HEK293 (cell line): Measurements from ENCODE around the gene PTPRG.

Experiments used
- CTCF ChIA-PET: fragments of 350-600 bp; formaldehyde crosslinking; extraction: SDS; loops from one replicate; lab custom pipeline; 2021; ENCODE audit warnings: antibody characterized with exemption; lab: Yijun Ruan, JAX
- POLR2A ChIA-PET: fragments of 300-600 bp; formaldehyde crosslinking; extraction: SDS; loops from one replicate; lab custom pipeline; 2020; ENCODE audit warnings: antibody characterized with exemption, inconsistent platforms; lab: Yijun Ruan, JAX
- H3K27ac ChIP-seq: fragments of 200-500 bp; sonication (Bioruptor generic); 2 replicates; pipeline ENCODE4 v1.5.1; 2014; ENCODE audit warnings: low read depth, low read length, control low read depth, inconsistent platforms; ENCODE audit errors: extremely low read depth
- H3K36me3 ChIP-seq, 2 experiments: fragments of 200-500 bp in 1 of 2; sonication (Bioruptor generic) in 1 of 2; 1 replicate in 1 of 2; 2 replicates in 1 of 2; pipeline ENCODE4 v1.5.1; 2014 to 2017; ENCODE audit warnings: inconsistent platforms in 2 of 2, low read length in 2 of 2; ENCODE audit not compliant: control insufficient read depth in 2 of 2, insufficient read depth in 1 of 2
- H3K4me1 ChIP-seq: fragments of 200-500 bp; sonication (Bioruptor generic); 2 replicates; pipeline ENCODE4 v1.5.1; 2014; ENCODE audit warnings: mild to moderate bottlenecking, low read length, inconsistent platforms; ENCODE audit not compliant: control insufficient read depth, insufficient read depth
- H3K4me3 ChIP-seq: 2 replicates; pipeline ENCODE4 v1.5.1; 2011; ENCODE audit warnings: low read depth, mild to moderate bottlenecking, control low read depth, low read length, moderate library complexity
- H3K9me3 ChIP-seq: fragments of 200-500 bp; sonication (Bioruptor generic); 2 replicates; pipeline ENCODE4 v1.5.1; 2014; ENCODE audit warnings: low read depth, low read length, inconsistent platforms; ENCODE audit not compliant: control insufficient read depth, insufficient read depth
- EGR2 ChIP-seq: fragments of 450-650 bp; formaldehyde crosslinking; IDR thresholded peaks from 2 replicates; pipeline ENCODE4 v1.5.1; 2016; ENCODE audit warnings: low read depth, missing biosample characterization, missing genetic modification characterization
- GLIS2 ChIP-seq: fragments of 450-650 bp; formaldehyde crosslinking; IDR thresholded peaks from 2 replicates; pipeline ENCODE4 v1.5.1; 2016; ENCODE audit warnings: missing biosample characterization, missing genetic modification characterization
- HOXA7 ChIP-seq: sonication (generic); formaldehyde crosslinking; IDR thresholded peaks from 2 replicates; pipeline ENCODE4 v1.8.1; 2022; ENCODE audit warnings: missing genetic modification reagents, borderline replicate concordance
- ZNF140 ChIP-seq: fragments of 450-650 bp; formaldehyde crosslinking; IDR thresholded peaks from 2 replicates; pipeline ENCODE4 v1.5.1; 2016; ENCODE audit warnings: missing biosample characterization, missing genetic modification characterization
- ZNF155 ChIP-seq: fragments of 450-650 bp; formaldehyde crosslinking; IDR thresholded peaks from 2 replicates; pipeline ENCODE4 v1.5.1; 2016; ENCODE audit warnings: missing biosample characterization, missing genetic modification characterization
- ZNF174 ChIP-seq: fragments of 450-650 bp; formaldehyde crosslinking; IDR thresholded peaks from 2 replicates; pipeline ENCODE4 v1.5.0; 2017; ENCODE audit warnings: missing biosample characterization, mild to moderate bottlenecking, missing genetic modification characterization
- ZNF248 ChIP-seq: fragments of 450-650 bp; formaldehyde crosslinking; IDR thresholded peaks from 2 replicates; pipeline ENCODE4 v1.5.1; 2017; ENCODE audit warnings: missing biosample characterization, missing genetic modification characterization
- ZNF324 ChIP-seq: fragments of 450-650 bp; formaldehyde crosslinking; IDR thresholded peaks from 2 replicates; pipeline ENCODE4 v1.5.1; 2016; ENCODE audit warnings: missing biosample characterization, missing genetic modification characterization
- ZNF341 ChIP-seq: fragments of 450-650 bp; formaldehyde crosslinking; IDR thresholded peaks from 2 replicates; pipeline ENCODE4; 2016; ENCODE audit warnings: low read depth, missing biosample characterization, missing genetic modification characterization
- ZNF394 ChIP-seq: fragments of 450-650 bp; formaldehyde crosslinking; IDR thresholded peaks from 2 replicates; pipeline ENCODE4 v1.5.1; 2016; ENCODE audit warnings: missing biosample characterization, missing genetic modification characterization, mild to moderate bottlenecking, moderate library complexity, borderline replicate concordance
- ZNF843 ChIP-seq: fragments of 450-650 bp; formaldehyde crosslinking; IDR thresholded peaks from 2 replicates; pipeline ENCODE4 v1.5.1; 2016; ENCODE audit warnings: missing biosample characterization, missing genetic modification characterization
- TF ChIP-seq, protein P1 (sequence below): fragments of 450-650 bp; formaldehyde crosslinking; IDR thresholded peaks from 2 replicates; pipeline ENCODE4 v1.5.1; 2017; ENCODE audit warnings: missing biosample characterization, missing genetic modification characterization
- TF ChIP-seq, protein P2 (sequence below): fragments of 450-650 bp; formaldehyde crosslinking; IDR thresholded peaks from 2 replicates; pipeline ENCODE4 v1.5.1; 2017; ENCODE audit warnings: missing biosample characterization, missing genetic modification characterization
- TF ChIP-seq, protein P3 (sequence below): fragments of 450-650 bp; formaldehyde crosslinking; IDR thresholded peaks from 2 replicates; pipeline ENCODE4 v1.5.1; 2016; ENCODE audit warnings: missing biosample characterization, missing genetic modification characterization
- TF ChIP-seq, protein P4 (sequence below): fragments of 450-650 bp; formaldehyde crosslinking; IDR thresholded peaks from 2 replicates; pipeline ENCODE4 v1.5.1; 2016; ENCODE audit warnings: missing biosample characterization, missing genetic modification characterization
- TF ChIP-seq, protein P5 (sequence below): fragments of 450-650 bp; IDR thresholded peaks from 2 replicates; pipeline ENCODE4 v1.5.1; 2018; ENCODE audit warnings: missing biosample characterization, mild to moderate bottlenecking, missing genetic modification characterization
- TF ChIP-seq, protein P6 (sequence below): fragments of 450-650 bp; formaldehyde crosslinking; conservative IDR thresholded peaks from 2 replicates; pipeline ENCODE4 v1.5.1; 2016; ENCODE audit warnings: low read depth, missing biosample characterization, missing genetic modification characterization

Gene PTPRG

DNA sequence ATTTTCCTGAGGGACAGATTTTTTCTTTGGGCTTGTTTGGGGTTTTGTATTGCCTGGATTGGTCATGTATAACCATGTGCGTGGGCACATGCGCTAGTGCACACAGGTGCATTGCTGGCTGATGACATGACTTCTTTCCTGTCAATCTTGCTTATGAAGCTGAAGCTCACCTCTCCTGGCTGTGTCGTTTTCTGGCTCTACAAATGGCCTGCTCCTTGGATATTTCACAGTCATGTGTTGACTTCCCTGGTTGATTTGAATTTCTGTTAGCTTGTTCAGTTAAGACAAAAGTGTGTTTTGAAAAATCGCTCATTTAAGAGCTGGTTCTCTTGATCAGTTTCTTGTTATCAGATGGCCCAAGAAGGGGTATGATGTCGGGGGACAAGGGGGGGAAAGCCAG lies 11.5 kb downstream of the PTPRG start:
- POLR2A ChIA-PET, result interaction anchor here (0.8 kb wide), 1 partner anchor 10 kb away, joined by 3 read pairs; no protein-coding TSS in a partner anchor
- Histone ChIP-seq H3K9me3 (no peaks in the 10 kb centered on the region), H3K27ac (no peak overlapping the region), H3K4me1 (0 out of 2 replicates have a peak, but pooled peaks cover 6% of the 10 kb centered on the region), H3K36me3 (no peaks in the 10 kb centered on the region), H3K4me3 (no peak overlapping the region)
- TF ChIP-seq ZNF324 (tag by site-specific recombination) (no peak), ZNF155 (tag by site-specific recombination) (no peak), ZNF843 (tag by site-specific recombination) (no peak)
- TF ChIP-seq, protein P1, sequence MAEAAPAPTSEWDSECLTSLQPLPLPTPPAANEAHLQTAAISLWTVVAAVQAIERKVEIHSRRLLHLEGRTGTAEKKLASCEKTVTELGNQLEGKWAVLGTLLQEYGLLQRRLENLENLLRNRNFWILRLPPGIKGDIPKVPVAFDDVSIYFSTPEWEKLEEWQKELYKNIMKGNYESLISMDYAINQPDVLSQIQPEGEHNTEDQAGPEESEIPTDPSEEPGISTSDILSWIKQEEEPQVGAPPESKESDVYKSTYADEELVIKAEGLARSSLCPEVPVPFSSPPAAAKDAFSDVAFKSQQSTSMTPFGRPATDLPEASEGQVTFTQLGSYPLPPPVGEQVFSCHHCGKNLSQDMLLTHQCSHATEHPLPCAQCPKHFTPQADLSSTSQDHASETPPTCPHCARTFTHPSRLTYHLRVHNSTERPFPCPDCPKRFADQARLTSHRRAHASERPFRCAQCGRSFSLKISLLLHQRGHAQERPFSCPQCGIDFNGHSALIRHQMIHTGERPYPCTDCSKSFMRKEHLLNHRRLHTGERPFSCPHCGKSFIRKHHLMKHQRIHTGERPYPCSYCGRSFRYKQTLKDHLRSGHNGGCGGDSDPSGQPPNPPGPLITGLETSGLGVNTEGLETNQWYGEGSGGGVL (tag by site-specific recombination), result no peak
- TF ChIP-seq, protein P2, sequence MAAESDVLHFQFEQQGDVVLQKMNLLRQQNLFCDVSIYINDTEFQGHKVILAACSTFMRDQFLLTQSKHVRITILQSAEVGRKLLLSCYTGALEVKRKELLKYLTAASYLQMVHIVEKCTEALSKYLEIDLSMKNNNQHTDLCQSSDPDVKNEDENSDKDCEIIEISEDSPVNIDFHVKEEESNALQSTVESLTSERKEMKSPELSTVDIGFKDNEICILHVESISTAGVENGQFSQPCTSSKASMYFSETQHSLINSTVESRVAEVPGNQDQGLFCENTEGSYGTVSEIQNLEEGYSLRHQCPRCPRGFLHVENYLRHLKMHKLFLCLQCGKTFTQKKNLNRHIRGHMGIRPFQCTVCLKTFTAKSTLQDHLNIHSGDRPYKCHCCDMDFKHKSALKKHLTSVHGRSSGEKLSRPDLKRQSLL (tag by site-specific recombination), result no peak
- TF ChIP-seq, protein P3, sequence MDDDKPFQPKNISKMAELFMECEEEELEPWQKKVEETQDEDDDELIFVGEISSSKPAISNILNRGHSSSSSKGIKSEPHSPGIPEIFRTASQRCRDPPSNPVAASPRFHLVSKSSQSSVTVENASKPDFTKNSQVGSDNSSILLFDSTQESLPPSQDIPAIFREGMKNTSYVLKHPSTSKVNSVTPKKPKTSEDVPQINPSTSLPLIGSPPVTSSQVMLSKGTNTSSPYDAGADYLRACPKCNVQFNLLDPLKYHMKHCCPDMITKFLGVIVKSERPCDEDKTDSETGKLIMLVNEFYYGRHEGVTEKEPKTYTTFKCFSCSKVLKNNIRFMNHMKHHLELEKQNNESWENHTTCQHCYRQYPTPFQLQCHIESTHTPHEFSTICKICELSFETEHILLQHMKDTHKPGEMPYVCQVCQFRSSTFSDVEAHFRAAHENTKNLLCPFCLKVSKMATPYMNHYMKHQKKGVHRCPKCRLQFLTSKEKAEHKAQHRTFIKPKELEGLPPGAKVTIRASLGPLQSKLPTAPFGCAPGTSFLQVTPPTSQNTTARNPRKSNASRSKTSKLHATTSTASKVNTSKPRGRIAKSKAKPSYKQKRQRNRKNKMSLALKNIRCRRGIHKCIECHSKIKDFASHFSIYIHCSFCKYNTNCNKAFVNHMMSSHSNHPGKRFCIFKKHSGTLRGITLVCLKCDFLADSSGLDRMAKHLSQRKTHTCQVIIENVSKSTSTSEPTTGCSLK (tag by site-specific recombination), result no peak
- CTCF ChIA-PET, result no interaction called here

DNA sequence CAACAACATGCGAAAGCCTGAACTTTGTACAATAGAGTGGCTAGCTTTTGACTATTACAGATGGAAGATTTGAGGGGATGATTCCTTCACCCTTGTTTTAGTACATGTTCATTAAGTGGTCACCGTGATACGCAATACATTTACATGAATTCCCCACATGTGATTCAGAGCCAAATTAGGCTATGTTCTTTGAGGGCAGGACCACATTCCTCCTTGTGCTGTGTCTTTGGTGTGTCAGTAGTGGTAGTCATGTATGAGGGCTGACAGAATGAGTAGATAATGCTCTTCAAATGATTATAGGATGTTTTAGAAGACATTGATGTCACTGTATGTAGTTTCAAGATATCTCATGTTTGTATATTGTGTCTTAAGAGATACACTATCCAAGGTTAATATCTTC lies 12.1 kb downstream of the PTPRG start:
- TF ChIP-seq ZNF341 (tag by site-specific recombination) (no peak), GLIS2 (tag by site-specific recombination) (no peak), HOXA7 (no peak), ZNF140 (no peak), ZNF394 (no peak), ZNF174 (tag by site-specific recombination) (no peak), EGR2 (tag by site-specific recombination) (no peak), ZNF248 (tag by site-specific recombination) (no peak)
- TF ChIP-seq, protein P4, sequence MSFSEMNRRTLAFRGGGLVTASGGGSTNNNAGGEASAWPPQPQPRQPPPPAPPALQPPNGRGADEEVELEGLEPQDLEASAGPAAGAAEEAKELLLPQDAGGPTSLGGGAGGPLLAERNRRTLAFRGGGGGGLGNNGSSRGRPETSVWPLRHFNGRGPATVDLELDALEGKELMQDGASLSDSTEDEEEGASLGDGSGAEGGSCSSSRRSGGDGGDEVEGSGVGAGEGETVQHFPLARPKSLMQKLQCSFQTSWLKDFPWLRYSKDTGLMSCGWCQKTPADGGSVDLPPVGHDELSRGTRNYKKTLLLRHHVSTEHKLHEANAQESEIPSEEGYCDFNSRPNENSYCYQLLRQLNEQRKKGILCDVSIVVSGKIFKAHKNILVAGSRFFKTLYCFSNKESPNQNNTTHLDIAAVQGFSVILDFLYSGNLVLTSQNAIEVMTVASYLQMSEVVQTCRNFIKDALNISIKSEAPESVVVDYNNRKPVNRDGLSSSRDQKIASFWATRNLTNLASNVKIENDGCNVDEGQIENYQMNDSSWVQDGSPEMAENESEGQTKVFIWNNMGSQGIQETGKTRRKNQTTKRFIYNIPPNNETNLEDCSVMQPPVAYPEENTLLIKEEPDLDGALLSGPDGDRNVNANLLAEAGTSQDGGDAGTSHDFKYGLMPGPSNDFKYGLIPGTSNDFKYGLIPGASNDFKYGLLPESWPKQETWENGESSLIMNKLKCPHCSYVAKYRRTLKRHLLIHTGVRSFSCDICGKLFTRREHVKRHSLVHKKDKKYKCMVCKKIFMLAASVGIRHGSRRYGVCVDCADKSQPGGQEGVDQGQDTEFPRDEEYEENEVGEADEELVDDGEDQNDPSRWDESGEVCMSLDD, result no peak
- TF ChIP-seq, protein P5, sequence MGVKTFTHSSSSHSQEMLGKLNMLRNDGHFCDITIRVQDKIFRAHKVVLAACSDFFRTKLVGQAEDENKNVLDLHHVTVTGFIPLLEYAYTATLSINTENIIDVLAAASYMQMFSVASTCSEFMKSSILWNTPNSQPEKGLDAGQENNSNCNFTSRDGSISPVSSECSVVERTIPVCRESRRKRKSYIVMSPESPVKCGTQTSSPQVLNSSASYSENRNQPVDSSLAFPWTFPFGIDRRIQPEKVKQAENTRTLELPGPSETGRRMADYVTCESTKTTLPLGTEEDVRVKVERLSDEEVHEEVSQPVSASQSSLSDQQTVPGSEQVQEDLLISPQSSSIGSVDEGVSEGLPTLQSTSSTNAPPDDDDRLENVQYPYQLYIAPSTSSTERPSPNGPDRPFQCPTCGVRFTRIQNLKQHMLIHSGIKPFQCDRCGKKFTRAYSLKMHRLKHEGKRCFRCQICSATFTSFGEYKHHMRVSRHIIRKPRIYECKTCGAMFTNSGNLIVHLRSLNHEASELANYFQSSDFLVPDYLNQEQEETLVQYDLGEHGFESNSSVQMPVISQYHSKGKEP (tag by site-specific recombination), result no peak
- TF ChIP-seq, protein P6, sequence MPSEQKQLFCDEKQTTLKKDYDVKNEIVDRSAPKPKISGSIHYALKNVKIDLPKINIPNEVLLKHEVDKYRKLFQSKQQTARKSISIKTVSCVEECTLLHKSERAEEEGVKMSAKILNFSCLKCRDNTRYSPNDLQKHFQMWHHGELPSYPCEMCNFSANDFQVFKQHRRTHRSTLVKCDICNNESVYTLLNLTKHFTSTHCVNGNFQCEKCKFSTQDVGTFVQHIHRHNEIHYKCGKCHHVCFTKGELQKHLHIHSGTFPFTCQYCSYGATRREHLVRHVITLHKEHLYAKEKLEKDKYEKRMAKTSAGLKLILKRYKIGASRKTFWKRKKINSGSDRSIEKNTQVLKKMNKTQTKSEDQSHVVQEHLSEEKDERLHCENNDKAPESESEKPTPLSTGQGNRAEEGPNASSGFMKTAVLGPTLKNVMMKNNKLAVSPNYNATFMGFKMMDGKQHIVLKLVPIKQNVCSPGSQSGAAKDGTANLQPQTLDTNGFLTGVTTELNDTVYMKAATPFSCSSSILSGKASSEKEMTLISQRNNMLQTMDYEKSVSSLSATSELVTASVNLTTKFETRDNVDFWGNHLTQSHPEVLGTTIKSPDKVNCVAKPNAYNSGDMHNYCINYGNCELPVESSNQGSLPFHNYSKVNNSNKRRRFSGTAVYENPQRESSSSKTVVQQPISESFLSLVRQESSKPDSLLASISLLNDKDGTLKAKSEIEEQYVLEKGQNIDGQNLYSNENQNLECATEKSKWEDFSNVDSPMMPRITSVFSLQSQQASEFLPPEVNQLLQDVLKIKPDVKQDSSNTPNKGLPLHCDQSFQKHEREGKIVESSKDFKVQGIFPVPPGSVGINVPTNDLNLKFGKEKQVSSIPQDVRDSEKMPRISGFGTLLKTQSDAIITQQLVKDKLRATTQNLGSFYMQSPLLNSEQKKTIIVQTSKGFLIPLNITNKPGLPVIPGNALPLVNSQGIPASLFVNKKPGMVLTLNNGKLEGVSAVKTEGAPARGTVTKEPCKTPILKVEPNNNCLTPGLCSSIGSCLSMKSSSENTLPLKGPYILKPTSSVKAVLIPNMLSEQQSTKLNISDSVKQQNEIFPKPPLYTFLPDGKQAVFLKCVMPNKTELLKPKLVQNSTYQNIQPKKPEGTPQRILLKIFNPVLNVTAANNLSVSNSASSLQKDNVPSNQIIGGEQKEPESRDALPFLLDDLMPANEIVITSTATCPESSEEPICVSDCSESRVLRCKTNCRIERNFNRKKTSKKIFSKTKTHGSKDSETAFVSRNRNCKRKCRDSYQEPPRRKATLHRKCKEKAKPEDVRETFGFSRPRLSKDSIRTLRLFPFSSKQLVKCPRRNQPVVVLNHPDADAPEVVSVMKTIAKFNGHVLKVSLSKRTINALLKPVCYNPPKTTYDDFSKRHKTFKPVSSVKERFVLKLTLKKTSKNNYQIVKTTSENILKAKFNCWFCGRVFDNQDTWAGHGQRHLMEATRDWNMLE (tag by site-specific recombination), result no peak
- TF ChIP-seq, all 188 proteins: peak for 0
- Histone ChIP-seq H3K4me1 (0 out of 2 replicates have a peak, but pooled peaks cover 6% of the 10 kb centered on the region), H3K4me3 (no peak overlapping the region), H3K9me3 (no peaks in the 10 kb centered on the region), H3K36me3 (no peaks in the 10 kb centered on the region), H3K27ac (no peak overlapping the region)
- POLR2A ChIA-PET, result interaction anchor here (0.8 kb wide), 1 partner anchor 10 kb away, joined by 3 read pairs; no protein-coding TSS in a partner anchor
- CTCF ChIA-PET, result interaction anchor here (0.6 to 0.8 kb wide), 2 partner anchors 10 to 45 kb away, joined by 3 to 4 read pairs; no protein-coding TSS in a partner anchor
